Prostate gland (tissue), 2 donors: Measurements from ENCODE around the gene RABGGTA.

Experiments used
- CTCF ChIP-seq, 4 experiments: fragments of 200-600 bp in 2 of 4; fragments of 450-650 bp in 2 of 4; sonication (generic) in 2 of 4; IDR thresholded peaks; 1 replicate in 3 of 4; 2 replicates in 1 of 4; pipeline ENCODE4 v1.5.1; 2016 to 2019; ENCODE audit warnings: antibody characterized with exemption in 4 of 4, mild to moderate bottlenecking in 2 of 4, moderate library complexity in 2 of 4
- POLR2A ChIP-seq: fragments of 450-650 bp; IDR thresholded peaks from one replicate; pipeline ENCODE4 v1.6.1; 2016; ENCODE audit warnings: antibody characterized with exemption, mild to moderate bottlenecking

GRCh38 chr14:24271834-24272263, 452 bp upstream of the RABGGTA start:
- TF ChIP-seq POLR2A = no peak
- TF ChIP-seq CTCF (IDR thresholded peaks at IDR 0.05) = no peak
